Camera-type eye (tissue), 1 donor: Measurements from ENCODE around the gene ARHGEF16. TPM values are rescaled to one million over a fixed set of nuclear protein-coding genes. Genes with fewer than 3 reads are reported as not detected.

Source experiments
- total RNA-seq: library from RNA; depleted of rRNA; stranded (reverse); fragments of >200 nt; gene quantifications from one replicate; pipeline ENCODE4 v1.2.3, GENCODE V29; 2014

Gene ARHGEF16
- total RNA-seq = 2.3 TPM

DNA sequence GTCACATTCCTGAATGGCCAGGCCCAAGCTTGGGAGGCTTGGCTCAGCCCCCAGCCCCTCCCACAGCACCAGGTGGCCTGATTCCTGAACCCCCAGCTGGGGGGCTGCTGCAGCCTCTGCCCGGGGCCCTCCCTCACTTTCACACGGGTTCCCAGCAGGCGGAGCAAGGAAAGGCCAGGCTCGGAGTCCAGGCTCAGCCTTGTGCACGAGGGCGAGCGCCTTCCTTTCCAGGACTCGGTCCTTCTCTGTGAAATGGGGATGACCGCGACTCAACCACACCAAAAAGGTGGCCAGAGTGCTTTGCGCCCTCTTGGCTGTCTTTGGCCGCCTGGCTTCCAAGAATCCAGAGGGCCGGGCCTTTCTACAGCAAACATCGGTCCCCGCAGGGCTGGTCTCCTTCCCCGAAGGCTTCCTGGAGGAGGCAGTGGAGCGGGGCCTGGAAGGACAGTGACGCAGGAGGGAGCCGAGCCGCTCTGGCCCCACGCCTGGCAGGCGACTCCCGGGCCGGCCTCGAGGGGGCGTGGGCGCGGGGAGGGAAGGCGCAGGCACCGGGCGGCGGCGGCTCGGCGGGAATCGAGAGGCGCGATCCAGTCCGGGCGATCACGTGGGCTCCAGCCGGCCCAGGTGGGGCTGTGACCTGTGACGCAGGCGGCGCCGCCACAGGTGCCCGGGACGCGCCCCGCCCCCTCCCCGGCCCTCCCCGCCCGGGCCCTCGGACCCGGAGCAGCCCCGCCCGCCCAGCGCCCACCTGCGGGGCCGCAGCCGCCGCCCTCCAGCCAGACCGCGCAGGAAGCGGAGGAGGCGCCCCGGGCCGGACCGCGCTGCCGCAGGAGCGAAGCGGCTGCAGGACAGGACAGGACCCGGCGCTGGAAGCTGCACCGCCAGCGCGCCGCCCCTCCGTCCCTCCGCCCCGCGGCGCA is at the start of gene ARHGEF16:
ARHGEF16 (plus strand) TSS at position 775 of the 920 bp plus-strand sequence. CDS start 8,420 bp downstream, outside the sequence.

Other genes starting within 250 kb of the ARHGEF16 start
- gene MEGF6, start 156.8 kb downstream of the ARHGEF16 start, total RNA-seq = 32.8 TPM
- gene TPRG1L, start 170.3 kb downstream of the ARHGEF16 start, total RNA-seq = 32.6 TPM
- gene WRAP73, start 195.4 kb downstream of the ARHGEF16 start, total RNA-seq = 26.2 TPM
- 1.5 TPM for gene TP73, start 197.9 kb downstream of the ARHGEF16 start, total RNA-seq